OCI-LY3 (cell line): ENCODE data around the gene PRR14.

Experiments
- CTCF ChIP-seq: fragments of 200-600, 300-600 bp; sonication (generic); IDR thresholded peaks from 2 replicates; pipeline ENCODE4 v1.5.1; 2014; ENCODE audit warnings: antibody characterized with exemption, low read length, low read depth
- EZH2phosphoT487 ChIP-seq: fragments of 200-600 bp; shearing (Covaris generic); IDR thresholded peaks from 2 replicates; pipeline ENCODE4 v1.6.1; 2018; ENCODE audit warnings: antibody characterized with exemption, mixed run types, low read depth

DNA sequence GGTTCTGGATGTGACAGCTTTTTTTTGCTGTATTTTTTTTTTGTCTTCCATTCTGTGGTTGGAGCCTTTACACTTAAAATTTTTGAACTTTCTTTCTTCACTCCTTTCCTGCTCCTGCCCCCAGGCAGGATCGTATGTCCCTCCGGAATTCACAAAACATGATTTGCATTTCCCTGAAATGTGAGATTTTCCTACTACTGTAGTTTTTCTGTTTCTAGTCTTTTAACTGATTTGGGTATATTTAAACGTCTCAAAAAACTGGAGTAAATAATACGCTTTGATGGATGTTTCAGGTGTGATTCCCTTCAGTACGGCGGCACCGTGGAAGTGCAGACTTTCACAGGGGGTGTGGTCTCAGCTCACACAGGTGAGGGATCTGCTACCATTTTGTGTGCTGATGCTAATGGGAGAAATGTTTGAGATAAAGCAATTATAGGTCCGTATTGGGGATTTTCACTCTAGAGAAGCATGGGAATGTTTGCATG lies 48.9 kb downstream of the PRR14 start:
- TF ChIP-seq CTCF (no peak), EZH2phosphoT487 (no peak)
